Measurements from ENCODE around the gene ATP6V1B1.

GRCh38 chr2:70889716-70890037, 46.0 kb upstream of the ATP6V1B1 start:
- TF ChIP-seq CTCF (IDR thresholded peaks at IDR 0.05) (no peak), POLR2A (IDR thresholded peaks at IDR 0.05) (no peak)
